Mucosa of gallbladder (tissue), 1 donor: ENCODE results near the gene PHKB. TPM values are rescaled to one million over a fixed set of nuclear protein-coding genes. Genes with fewer than 3 reads are reported as not detected.

Experiments used
- DNase-seq: peaks from one replicate; pipeline ENCODE4 v3.0.0-alpha.2; 2020; ENCODE audit warnings: low spot score
- total RNA-seq: library from RNA; stranded (reverse); gene quantifications from one replicate; pipeline ENCODE4 v1.2.1, GENCODE V29; 2021
- donor health status: DM: no; HTN: no; CAD: no.

The PHKB gene
- total RNA-seq, 1 donor from 2014 or later = 82.6 TPM

DNA sequence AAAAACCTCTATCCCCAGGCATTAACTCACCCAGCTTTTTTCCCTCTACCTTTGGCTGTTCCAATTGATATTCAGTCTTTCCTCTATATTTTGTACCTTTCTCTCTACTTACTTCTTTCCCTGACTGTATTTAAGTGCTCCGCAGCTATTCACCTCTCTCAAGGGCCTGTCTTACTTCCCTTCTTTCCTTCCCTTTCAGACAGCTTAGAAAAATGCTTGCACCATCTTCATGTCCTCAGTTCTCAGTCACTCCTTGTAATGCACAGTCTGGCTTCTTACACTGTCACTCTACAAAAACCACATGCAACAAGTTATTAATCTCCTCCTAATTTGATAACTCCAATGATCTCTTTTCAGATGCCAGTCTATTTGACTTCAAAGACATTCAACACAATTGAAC is 163.4 kb downstream of the PHKB start:
- no peak for DNase-seq

- no peak for DNase-seq
Measured at GRCh38 chr16:47625115-47625567, 164.0 kb downstream of the PHKB start.

- DNase-seq = no peak
Measured at GRCh38 chr16:47626246-47626645, 165.1 kb downstream of the PHKB start.

- DNase-seq = no peak
Measured at GRCh38 chr16:47627085-47627639, 166.0 kb downstream of the PHKB start.

- DNase-seq = no peak
Measured at GRCh38 chr16:47627721-47628120, 166.6 kb downstream of the PHKB start.

DNA sequence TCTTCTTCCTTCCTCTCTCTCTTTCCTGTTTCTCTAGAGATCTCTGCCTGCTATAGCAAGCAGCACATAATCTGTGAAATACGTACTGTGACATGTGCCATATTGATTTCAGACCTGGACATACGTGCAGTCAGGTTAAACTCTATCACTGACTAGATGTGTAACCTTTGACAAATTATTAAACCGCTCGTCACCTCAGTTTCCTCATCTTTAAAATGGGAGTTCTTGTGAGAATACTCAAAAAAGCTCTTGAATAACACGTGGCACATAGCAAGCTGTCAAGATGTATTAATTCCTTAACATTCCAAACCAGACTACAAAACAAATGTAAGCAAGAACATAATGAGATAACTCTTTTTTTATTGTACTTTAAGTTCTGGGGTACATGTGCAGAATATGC is 170.0 kb downstream of the PHKB start:
- DNase-seq = no peak

- no peak for DNase-seq
Measured at GRCh38 chr16:47634126-47634525, 173.0 kb downstream of the PHKB start.

DNA sequence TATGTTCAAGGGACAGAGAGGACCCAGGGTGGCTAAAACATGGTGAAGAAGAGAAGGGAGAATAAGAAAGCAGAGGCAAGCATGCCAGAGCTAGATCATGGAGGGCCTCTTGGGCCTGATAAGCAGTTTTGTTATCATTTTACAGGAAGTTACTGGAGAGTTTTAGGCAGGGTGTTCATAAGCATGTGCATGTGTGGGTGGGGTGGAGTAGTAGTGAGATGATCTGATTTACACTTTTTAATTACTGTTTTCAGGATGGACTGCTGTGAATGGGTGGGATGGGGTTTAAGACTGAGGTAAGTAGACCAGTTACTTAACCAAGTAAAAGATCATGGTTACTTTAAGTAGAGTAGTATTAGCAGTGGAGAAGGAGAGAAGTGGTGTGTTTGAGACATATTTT is 173.6 kb downstream of the PHKB start:
- DNase-seq = no peak

DNA sequence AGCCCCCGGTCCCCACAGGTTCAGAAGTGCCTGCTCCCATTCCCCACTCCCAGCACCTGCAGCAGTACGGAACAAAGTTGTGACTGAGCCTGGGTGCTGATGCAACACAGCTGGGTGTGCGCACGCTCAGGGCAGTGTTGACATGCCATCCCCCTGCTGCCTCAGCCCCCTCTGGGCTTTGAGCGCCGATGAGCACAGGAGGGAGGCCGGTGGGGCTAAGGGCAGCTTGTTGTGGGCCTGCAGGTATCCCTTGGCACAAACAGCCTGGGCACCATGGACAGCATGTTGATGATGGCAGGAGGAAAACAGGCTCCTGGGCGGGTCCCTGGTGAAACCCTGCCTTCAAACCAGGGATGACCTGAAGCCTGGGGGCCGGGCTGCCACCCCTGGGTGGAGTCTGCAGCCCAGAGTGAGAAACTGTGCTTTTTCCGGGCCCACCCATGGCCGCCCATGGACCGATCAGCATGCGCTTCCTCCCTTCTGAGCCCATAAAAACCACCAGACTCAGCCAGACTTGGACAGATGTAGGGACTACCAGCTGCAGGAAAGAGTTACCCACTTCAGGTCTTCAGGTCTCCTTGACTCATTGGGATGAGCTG is 175.5 kb downstream of the PHKB start:
- no peak for DNase-seq

DNA sequence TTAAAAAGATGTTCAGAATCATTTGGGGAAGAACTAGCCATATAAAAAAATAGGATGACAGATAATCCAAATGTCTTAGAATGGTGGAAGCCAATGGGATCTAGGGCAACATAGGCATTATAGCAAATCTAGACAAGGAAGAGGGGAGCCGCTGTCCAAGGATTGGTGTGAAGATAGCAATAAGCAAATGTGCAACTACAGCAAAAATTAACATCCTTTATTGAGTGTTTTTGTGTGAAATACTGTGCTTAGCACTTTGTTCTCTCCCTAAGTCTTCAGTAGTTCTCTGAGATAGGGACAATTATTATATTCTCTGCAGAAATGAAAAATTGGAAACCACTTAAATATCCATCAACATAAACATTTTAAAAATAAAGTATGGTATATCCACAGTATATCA is 177.0 kb downstream of the PHKB start:
- no peak for DNase-seq

DNA sequence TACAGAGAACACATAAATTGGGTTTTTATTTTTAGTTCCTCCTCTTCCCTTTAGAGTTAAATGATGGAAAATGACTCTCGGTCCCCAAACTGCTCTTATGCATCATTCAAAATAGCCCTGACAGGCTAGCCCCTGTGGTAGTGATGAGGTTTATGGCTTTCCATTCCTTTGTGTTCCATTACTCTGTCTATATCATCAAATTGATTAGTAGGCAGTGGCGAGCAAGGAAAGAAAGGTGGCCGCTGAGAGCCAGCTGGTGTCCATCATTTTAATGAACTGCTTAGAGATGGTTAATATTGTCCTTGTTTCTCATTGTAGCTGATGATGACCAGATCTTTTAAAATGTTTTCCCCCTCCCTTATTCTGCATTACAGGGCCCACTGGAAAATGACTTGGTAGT is 179.5 kb downstream of the PHKB start:
- DNase-seq = no peak

DNA sequence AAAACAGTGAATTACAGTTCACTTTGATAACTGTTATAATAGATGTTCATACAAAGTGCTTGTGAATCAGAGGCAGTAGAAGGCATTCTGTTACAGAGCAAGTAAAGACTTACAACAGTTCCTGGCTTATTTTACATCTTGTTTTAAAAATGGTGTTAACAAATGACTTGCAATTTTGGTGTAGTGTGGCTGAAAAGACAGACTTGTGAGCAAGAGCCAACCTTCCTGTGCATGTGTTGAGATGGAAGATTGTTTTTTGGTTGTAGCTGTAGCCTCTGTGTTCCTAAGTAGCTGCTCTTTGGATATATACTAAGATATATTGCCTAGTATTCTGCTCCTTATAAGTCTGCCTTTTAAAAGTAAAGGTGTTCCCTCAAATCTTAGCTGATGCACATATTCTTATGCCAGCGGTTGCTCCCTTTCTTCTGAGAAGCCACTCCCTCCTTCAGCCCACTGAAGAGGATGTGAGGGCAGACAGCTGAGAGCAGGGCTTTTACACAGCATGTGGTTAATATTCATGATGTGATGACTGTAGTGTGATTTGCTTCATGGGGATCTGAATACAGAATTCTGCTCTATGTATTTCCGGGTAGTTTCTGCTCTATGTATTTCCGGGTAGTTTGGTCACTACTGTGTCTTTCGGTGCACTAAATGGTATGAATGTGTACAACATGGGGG is 182.3 kb downstream of the PHKB start:
- DNase-seq = no peak

DNA sequence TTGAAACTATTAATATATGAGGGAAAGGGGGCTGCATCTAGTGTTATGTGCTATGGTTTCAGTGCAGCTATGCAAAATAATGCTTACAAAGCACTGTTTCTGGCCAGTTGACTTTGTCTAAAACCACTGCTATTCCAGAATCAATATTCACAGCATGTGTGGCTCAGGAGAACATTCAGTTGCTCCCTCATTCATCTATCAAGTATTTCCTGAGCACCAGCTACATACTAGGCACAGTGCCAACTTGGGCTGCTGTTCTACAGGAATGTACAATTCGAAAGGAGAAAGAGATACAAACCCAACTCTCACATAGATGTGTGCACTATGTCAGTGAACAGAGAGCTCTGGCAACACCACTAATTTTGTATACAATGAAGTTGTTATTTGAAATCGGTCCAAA is 183.0 kb downstream of the PHKB start:
- no peak for DNase-seq

- DNase-seq = no peak
Measured at GRCh38 chr16:47644661-47645060, 183.5 kb downstream of the PHKB start.

DNA sequence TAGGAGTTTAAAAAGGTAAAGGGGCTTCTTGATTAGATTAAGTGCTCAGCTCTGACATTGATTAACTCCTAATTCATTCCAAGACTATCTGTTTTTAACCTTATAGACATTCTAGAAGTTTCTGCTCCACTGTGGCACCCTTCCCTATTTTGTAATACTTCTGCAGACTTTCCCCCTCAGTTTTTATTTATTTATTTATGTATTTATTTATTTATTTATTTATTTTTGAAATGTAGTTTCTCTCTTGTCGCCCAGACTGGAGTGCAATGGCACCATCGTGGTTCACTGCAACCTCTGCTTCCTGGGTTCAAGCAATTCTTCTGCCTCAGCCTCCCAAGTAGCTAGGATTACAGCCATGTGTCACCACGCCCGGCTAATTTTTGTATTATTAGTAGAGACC is 185.8 kb downstream of the PHKB start:
- no peak for DNase-seq

DNA sequence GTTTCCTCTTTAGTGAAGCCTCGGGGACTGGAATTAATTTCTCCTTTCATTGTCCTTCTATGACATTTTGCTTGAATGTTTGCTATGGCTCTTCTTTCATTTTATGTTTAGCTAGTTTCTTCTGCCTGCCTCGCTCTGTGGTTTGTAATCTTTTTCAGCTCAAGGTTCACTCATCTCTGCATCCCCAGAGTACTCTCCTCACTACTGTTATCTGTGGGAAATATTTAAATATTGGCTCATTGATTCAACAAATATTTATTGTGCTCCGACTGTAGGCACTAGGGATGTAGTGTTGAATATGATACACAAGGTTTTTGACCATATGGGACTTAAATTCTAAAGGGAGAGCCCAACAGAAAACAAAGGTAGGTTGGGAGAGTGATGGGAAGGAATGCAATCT is 195.9 kb downstream of the PHKB start:
- DNase-seq = no peak

DNA sequence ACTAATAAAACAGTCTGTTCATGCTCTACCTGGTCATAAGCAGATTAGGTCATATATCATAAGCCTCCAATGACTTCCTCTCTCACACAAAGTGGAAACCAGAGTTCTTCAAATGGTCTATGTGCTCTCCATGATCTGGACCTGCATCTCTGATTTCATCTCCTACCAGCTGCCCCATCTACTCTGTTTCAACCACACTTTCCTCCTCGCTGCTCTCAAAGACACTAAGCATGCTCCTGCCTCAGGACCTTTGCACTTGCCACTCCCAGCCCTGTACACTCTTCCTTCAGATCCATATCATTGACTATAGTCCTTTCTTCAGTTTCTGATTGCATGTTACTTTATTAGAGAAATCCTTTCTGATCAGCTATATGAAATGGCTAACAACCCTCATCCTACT is 196.8 kb downstream of the PHKB start:
- no peak for DNase-seq

DNA sequence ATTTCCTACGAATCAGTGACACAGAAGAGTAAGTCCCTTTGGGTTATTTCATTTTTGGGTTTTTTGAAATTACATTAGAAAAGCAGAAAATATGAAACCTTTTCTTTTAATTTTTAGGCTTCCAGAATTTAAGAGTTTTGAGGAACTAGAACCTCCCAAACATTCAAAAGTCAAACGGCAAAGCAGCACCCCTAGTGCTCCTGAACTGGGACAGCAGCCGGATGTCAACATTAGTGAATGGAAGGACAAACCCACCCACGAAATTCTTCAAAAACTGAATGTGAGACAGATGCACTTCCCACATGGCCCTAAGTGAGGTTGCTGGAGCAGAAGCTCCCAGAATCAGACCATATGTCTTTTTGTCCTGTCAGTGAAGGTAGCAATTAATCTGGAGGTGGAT is 199.4 kb downstream of the PHKB start:
- no peak for DNase-seq

DNA sequence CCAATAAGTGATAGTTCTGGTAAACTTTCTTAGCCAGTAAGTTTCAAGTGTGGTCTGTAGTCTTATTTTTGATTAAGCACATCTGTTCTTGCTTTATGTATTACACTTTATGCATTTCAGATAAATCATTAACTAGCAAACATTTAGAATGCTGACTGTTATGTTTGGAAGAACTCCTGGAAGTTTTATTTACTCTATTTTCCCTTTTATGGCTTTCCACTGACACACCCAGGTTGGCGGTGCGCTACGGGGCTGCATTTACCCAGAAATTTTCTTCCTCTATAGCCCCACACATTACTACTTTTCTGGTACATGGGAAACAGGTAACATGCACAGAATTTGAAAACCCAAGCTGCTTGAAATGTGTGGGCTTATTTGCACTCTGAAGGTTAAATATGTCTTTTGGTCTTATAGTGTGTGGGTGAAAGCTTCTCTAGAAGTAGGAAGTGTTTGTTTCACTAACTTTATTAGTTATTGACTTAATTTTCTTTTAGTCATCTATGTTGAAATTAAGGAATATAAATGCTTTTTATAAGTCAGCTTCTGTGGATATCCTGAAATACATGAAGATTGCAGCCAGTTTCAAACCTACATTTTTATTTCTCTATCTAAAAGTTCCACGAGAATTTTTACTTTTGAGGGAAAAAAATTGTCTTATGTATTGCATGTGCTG is 203.7 kb downstream of the PHKB start:
- DNase-seq = no peak

GRCh38 chr16:47666434-47666833 is 205.3 kb downstream of the PHKB start:
- DNase-seq = no peak

DNA sequence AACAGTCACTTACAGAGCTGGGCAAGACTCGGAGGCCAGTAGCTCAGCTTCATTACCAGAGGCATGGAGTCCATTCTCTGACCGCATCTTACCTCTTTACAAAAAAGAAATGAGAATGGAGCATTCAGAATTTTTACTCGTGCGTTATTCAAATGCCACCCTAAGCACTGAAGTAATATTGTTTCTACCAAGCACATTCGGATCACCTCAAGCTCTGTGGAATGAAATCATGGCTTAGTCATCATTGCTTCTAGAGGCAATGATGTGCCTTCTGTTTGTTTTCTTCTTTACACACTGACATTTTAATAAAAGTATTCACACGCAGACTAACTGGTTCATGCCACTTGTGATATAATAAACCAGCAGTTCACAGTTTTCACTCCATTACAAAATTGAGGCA is 206.8 kb downstream of the PHKB start:
- DNase-seq = no peak

- DNase-seq = no peak
Measured at GRCh38 chr16:47672475-47672874, 211.3 kb downstream of the PHKB start.

DNA sequence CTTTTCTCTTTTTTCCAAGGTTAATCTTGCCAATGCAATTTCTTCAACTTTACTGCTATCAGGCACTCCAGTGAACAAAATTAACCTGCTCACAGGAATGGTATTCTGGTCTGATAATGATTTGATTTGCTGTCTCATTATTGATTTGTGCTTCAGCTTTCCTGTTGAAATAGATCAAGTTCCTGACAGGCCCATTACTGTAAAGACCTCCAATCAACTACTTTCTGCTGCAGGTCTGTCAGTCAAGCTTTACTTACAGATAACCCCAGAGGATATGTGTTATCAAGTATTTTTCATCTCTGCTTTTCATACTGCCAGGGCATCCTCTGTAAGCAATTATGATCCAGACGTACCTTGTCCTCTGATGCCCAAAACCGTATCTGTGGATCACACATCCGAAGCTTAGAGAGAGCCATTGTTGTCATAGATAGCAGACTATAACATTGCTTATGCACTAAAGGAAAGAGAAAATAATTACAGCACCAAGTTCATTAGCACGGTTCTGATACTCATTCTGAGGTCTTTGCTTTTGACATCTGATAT is 215.6 kb downstream of the PHKB start:
- no peak for DNase-seq
